ENCODE measurements around the gene ZFYVE1. TPM values are rescaled to one million over a fixed set of nuclear protein-coding genes. Genes with fewer than 3 reads are reported as not detected.

The ZFYVE1 gene
- polyA plus RNA-seq, 2 of the 4 experiments (the other 2 are of a cell fraction) = 7.4 to 9.4 TPM

GRCh38 chr14:73000073-73000472, 26.8 kb downstream of the ZFYVE1 start:
- Histone ChIP-seq H3K9me3 (no peaks in the 10 kb centered on the region), H3K27ac (no peak overlapping the region), H3K4me3 (no peak overlapping the region), H3K4me2 (no peak overlapping the region), H3K4me1 (no peaks in the 10 kb centered on the region)
- POLR2A ChIA-PET = interaction anchor here (0.6 kb wide), 1 partner anchor 27 kb away, joined by 3 read pairs; no protein-coding TSS in a partner anchor
- DNase-seq (ENCODE audit: low read depth in 1 of 2, low spot score in 1 of 2) (no peak), FAIRE-seq (no peak), ATAC-seq (no peak)
- CTCF ChIA-PET = interaction anchor here (0.6 to 1.7 kb wide), 3 partner anchors 27 to 51 kb away, joined by 3 to 5 read pairs (median 4); no protein-coding TSS in a partner anchor
- TF ChIP-seq ATOH8 (CRISPR knock-in tag; IDR thresholded peaks at IDR 0.05; ENCODE audit: low read depth) = no peak
- TF ChIP-seq E2F6 (IDR thresholded peaks at IDR 0.05; ENCODE audit: borderline replicate concordance, low read depth) = no peak
- TF ChIP-seq CHD2 (IDR thresholded peaks at IDR 0.05; ENCODE audit: low read length, partially characterized antibody) = no peak
- TF ChIP-seq CBX2 (IDR thresholded peaks at IDR 0.05; ENCODE audit: borderline replicate concordance, low read depth) = no peak
- TF ChIP-seq USF2 (IDR thresholded peaks at IDR 0.05) = no peak
- TF ChIP-seq PHF8 (IDR thresholded peaks at IDR 0.05; ENCODE audit: borderline replicate concordance, low read depth) = no peak
- TF ChIP-seq SMC3 (IDR thresholded peaks at IDR 0.05) = no peak
- TF ChIP-seq EHF (CRISPR knock-in tag; IDR thresholded peaks at IDR 0.05) = no peak
- 73% methylated on average over 2 of the region's 2 CpGs for WGBS (ENCODE audit: missing lambda C conversion rate)

- H3K4me3 ChIP-seq = no peak overlapping the region
- FAIRE-seq (no peak), ATAC-seq (no peak), DNase-seq (ENCODE audit: low read depth in 1 of 2, low spot score in 1 of 2) (no peak)
- no peak for TF ChIP-seq POLR2AphosphoS2 (conservative IDR thresholded peaks at IDR 0.05; ENCODE audit: low read length)
- TF ChIP-seq ZNF302 (CRISPR knock-in tag; IDR thresholded peaks at IDR 0.05) = no peak
- no peak for TF ChIP-seq MYC (IDR thresholded peaks at IDR 0.05; ENCODE audit: borderline replicate concordance, low read length)
- TF ChIP-seq NPAS2 (CRISPR knock-in tag; IDR thresholded peaks at IDR 0.05; ENCODE audit: borderline replicate concordance) = no peak
- no peak for TF ChIP-seq MAX (IDR thresholded peaks at IDR 0.05)
- TF ChIP-seq GATA3 (IDR thresholded peaks at IDR 0.05; ENCODE audit: borderline replicate concordance) = no peak
- TF ChIP-seq CHD4 (IDR thresholded peaks at IDR 0.05; ENCODE audit: borderline replicate concordance) = no peak
- TF ChIP-seq E2F6 (IDR thresholded peaks at IDR 0.05; ENCODE audit: borderline replicate concordance, low read depth) = no peak
- no peak for TF ChIP-seq PHF8 (IDR thresholded peaks at IDR 0.05; ENCODE audit: borderline replicate concordance, low read depth)
- TF ChIP-seq EHMT2 (IDR thresholded peaks at IDR 0.05; ENCODE audit: low read depth) = no peak
- no peak for TF ChIP-seq PBX3 (IDR thresholded peaks at IDR 0.05)
- TF ChIP-seq USF2 (IDR thresholded peaks at IDR 0.05) = no peak
- no peak for TF ChIP-seq RAD21 (conservative IDR thresholded peaks at IDR 0.05 in 1 of 2, IDR thresholded peaks at IDR 0.05 in 1 of 2)
- TF ChIP-seq FOSB (CRISPR knock-in tag; IDR thresholded peaks at IDR 0.05) = no peak
- TF ChIP-seq RFX5 (IDR thresholded peaks at IDR 0.05) = no peak
- no peak for TF ChIP-seq HDAC2 (IDR thresholded peaks at IDR 0.05)
- no peak for TF ChIP-seq HOXB13 (CRISPR knock-in tag; IDR thresholded peaks at IDR 0.05; ENCODE audit: low read depth)
- no peak for TF ChIP-seq NR3C1 (IDR thresholded peaks at IDR 0.05)
- 94% methylated on average over 4 of the region's 4 CpGs for WGBS (ENCODE audit: missing lambda C conversion rate)
- POLR2A ChIA-PET = no interaction called here
- no peaks in the 10 kb centered on the region for H3K9me3 ChIP-seq
- CTCF ChIA-PET = interaction anchor here (1.7 kb wide), 1 partner anchor 51 kb away, joined by 5 read pairs; no protein-coding TSS in a partner anchor
- no peak overlapping the region for H3K27ac ChIP-seq
- H3K4me1 ChIP-seq = no peaks in the 10 kb centered on the region
- H3K4me2 ChIP-seq = no peak overlapping the region
Observed at GRCh38 chr14:72999316-72999715, 27.6 kb downstream of the ZFYVE1 start.

All from A549 (cell line).